ENCODE results near the gene NSMF. TPM values are rescaled to one million over a fixed set of nuclear protein-coding genes. Genes with fewer than 3 reads are reported as not detected.

Gene NSMF
- total RNA-seq, 3 donors from 2014 or later (not counting 1 experiment from before 2014, with no cell fraction given) = 78.1 to 111 (median 87.8) TPM

- Histone ChIP-seq H3K9me3 (ENCODE audit: control insufficient read depth, insufficient read depth, low read length) (no peaks in the 10 kb centered on the region), H3K27me3 (ENCODE audit: control insufficient read depth, insufficient read depth, low read length) (no peaks in the 10 kb centered on the region), H3K4me3 (ENCODE audit: low read length) (no peak overlapping the region), H3K4me1 (ENCODE audit: control insufficient read depth, insufficient read depth, low read length) (no peaks in the 10 kb centered on the region), H3K27ac (ENCODE audit: low read length) (no peak overlapping the region), H3K36me3 (ENCODE audit: control insufficient read depth, insufficient read depth, low read length) (no peaks in the 10 kb centered on the region)
- no peak overlapping the region for H3K27ac Mint-ChIP-seq
- intact Hi-C loops (cut with micrococcal nuclease) = no loop called here
- WGBS (ENCODE audit: insufficient coverage) = 94% methylated on average over 28 of the region's 28 CpGs
- no peaks in the 10 kb centered on the region for H3K27me3 Mint-ChIP-seq (ENCODE audit: low read depth in 2 of 2)
- TF ChIP-seq, protein P1, sequence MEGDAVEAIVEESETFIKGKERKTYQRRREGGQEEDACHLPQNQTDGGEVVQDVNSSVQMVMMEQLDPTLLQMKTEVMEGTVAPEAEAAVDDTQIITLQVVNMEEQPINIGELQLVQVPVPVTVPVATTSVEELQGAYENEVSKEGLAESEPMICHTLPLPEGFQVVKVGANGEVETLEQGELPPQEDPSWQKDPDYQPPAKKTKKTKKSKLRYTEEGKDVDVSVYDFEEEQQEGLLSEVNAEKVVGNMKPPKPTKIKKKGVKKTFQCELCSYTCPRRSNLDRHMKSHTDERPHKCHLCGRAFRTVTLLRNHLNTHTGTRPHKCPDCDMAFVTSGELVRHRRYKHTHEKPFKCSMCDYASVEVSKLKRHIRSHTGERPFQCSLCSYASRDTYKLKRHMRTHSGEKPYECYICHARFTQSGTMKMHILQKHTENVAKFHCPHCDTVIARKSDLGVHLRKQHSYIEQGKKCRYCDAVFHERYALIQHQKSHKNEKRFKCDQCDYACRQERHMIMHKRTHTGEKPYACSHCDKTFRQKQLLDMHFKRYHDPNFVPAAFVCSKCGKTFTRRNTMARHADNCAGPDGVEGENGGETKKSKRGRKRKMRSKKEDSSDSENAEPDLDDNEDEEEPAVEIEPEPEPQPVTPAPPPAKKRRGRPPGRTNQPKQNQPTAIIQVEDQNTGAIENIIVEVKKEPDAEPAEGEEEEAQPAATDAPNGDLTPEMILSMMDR (IDR thresholded peaks at IDR 0.05) = no peak
- no peaks in the 10 kb centered on the region for H3K36me3 Mint-ChIP-seq
- H3K9me3 Mint-ChIP-seq = no peaks in the 10 kb centered on the region
- H3K4me1 Mint-ChIP-seq = peaks cover 12 to 17% of the 10 kb centered on the region in 2 donors
- DNase-seq = no peak
- no peak overlapping the region for H3K4me3 Mint-ChIP-seq
- no peak for ATAC-seq
These were observed 46.4 kb upstream of the NSMF start for GRCh38 chr9:137505421-137506140.

DNA sequence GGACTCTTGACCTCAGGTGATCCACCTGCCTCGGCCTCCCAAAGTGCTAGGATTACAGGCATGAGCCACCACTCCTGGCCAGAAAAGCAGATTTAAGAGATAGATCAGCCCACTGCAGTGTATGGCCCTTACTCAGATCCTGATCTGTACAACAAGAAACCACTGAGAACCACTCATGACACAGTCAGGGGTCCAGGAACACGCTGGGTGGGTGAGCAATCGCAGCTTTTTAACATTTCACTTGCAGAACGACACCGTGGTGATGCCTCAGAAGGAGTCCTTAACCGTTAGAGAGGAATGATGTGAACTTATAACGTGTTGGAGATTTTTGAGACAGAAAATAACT is 45.3 kb upstream of the NSMF start:
- ATAC-seq = no peak
- no peaks in the 10 kb centered on the region for H3K9me3 Mint-ChIP-seq
- TF ChIP-seq, protein P1 (IDR thresholded peaks at IDR 0.05) = no peak
- Histone ChIP-seq H3K4me1 (ENCODE audit: control insufficient read depth, insufficient read depth, low read length) (no peaks in the 10 kb centered on the region), H3K27ac (ENCODE audit: low read length) (no peak overlapping the region), H3K36me3 (ENCODE audit: control insufficient read depth, insufficient read depth, low read length) (no peaks in the 10 kb centered on the region), H3K4me3 (ENCODE audit: low read length) (no peak overlapping the region), H3K9me3 (ENCODE audit: control insufficient read depth, insufficient read depth, low read length) (no peaks in the 10 kb centered on the region), H3K27me3 (ENCODE audit: control insufficient read depth, insufficient read depth, low read length) (no peaks in the 10 kb centered on the region)
- H3K27ac Mint-ChIP-seq = no peak overlapping the region
- peaks cover 10 to 17% of the 10 kb centered on the region in 2 donors for H3K4me1 Mint-ChIP-seq
- intact Hi-C loops (cut with micrococcal nuclease) = no loop called here
- no peaks in the 10 kb centered on the region for H3K27me3 Mint-ChIP-seq (ENCODE audit: low read depth in 2 of 2)
- no peak for DNase-seq
- no peak overlapping the region for H3K4me3 Mint-ChIP-seq
- H3K36me3 Mint-ChIP-seq = no peaks in the 10 kb centered on the region
- WGBS (ENCODE audit: insufficient coverage) = 94% methylated on average over 7 of the region's 7 CpGs

DNA sequence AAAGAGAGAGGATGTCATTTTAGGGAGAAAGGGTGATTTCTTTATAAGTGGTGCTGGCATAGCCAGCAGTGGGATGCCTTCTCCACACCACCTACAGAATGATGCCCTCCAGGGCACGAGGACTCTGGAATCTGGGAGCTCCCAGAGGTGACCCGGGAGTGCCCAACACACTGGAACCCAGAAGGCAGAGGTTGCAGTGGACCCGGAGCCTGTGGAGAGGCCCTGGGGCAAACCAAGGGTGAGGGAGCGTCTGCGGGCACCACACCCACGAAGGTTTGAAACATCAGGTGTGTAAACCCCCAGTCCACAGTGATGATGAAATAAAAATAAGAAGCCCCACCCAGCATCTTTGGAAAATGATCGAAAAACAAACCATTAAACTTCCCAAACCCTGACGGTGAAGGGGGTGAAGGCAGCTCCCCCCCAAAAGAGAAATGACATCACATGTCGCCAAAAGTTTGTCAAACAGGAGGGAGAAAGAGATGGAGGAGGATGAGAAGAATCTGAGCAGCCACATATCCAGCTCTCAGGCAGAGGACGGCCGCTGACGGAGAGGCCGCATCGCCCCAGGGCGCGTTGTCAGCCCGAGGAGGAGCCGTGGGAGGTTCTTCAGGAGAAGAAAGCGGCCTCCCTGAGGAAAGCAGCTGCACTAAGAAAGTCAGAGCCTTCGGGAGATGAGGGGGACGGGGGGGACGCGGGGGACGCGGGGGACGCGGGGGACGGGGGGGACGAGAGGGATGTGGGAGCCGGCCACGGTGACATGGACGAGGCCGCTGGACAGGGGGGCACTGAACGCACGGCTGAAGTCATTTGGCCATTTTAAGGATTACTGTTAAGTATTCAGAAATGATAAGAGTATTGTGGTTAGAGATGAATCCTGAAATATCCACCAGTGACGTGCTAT is 43.1 kb upstream of the NSMF start:
- H3K4me3 Mint-ChIP-seq = peak overlapping the region; percentile 60
- WGBS (ENCODE audit: insufficient coverage) = 95% methylated on average over 30 of the region's 36 CpGs
- no peaks in the 10 kb centered on the region for H3K27me3 Mint-ChIP-seq (ENCODE audit: low read depth in 2 of 2)
- H3K4me1 ChIP-seq (ENCODE audit: control insufficient read depth, insufficient read depth, low read length) = no peaks in the 10 kb centered on the region
- TF ChIP-seq, protein P1 (IDR thresholded peaks at IDR 0.05) = no peak
- no peak for ATAC-seq
- no peaks in the 10 kb centered on the region for H3K27me3 ChIP-seq (ENCODE audit: control insufficient read depth, insufficient read depth, low read length)
- H3K4me3 ChIP-seq (ENCODE audit: low read length) = no peak overlapping the region
- H3K9me3 ChIP-seq (ENCODE audit: control insufficient read depth, insufficient read depth, low read length) = no peaks in the 10 kb centered on the region
- no peaks in the 10 kb centered on the region for H3K36me3 ChIP-seq (ENCODE audit: control insufficient read depth, insufficient read depth, low read length)
- H3K27ac ChIP-seq (ENCODE audit: low read length) = no peak overlapping the region
- H3K27ac Mint-ChIP-seq = peak overlapping the region; percentile 54 to 81
- DNase-seq = peak in 1 of 2 donors; percentile 16
- peaks cover 9 to 17% of the 10 kb centered on the region in 2 donors for H3K4me1 Mint-ChIP-seq
- H3K36me3 Mint-ChIP-seq = no peaks in the 10 kb centered on the region
- no peaks in the 10 kb centered on the region for H3K9me3 Mint-ChIP-seq
- intact Hi-C loops (cut with micrococcal nuclease) = no loop called here
